ENCODE measurements around the gene SPINK4. TPM values are rescaled to one million over a fixed set of nuclear protein-coding genes. Genes with fewer than 3 reads are reported as not detected.

Gene SPINK4
- total RNA-seq, 1 experiment from 2014 or later, result not detected

DNA sequence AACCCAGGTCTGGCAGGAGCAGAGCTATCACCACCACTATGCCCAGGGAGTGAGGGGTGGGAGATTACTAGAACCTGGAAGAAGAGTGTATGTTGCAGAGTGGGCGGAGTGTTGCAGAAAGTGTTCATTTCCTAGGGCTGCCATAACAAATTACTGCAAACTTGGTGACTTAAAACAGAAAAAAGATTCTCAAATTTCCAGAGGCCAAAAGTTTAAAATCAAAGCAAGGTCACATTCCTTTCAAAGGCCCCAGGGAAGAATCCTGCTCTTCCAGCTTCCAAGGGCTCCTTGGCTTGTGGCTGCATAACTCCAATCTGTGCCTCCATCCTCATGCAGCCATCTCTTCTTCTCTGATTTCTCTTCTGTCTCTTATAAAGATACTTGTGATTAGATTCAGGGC is 30.6 kb upstream of the SPINK4 start:
- H3K9me3 ChIP-seq (ENCODE audit: low read length), result no peaks in the 10 kb centered on the region
- no peaks in the 10 kb centered on the region for H3K9me2 ChIP-seq (replicated peaks; ENCODE audit: insufficient read depth, low read length)
- H3K4me2 ChIP-seq (ENCODE audit: low read depth, low read length, poor library complexity, severe bottlenecking), result no peak overlapping the region
- H4K20me1 ChIP-seq (ENCODE audit: insufficient read depth, low read depth, low read length), result no peaks in the 10 kb centered on the region
- no peak overlapping the region for H3K27ac ChIP-seq (ENCODE audit: low read length)
- no peaks in the 10 kb centered on the region for H3K79me2 ChIP-seq (ENCODE audit: low read length)
- H3K9ac ChIP-seq (ENCODE audit: low read length), result no peak overlapping the region
- no peak for DNase-seq
- no peaks in the 10 kb centered on the region for H3K27me3 ChIP-seq (ENCODE audit: low read length)
- no peak overlapping the region for H2AFZ ChIP-seq (ENCODE audit: low read length)
- H3K4me3 ChIP-seq (ENCODE audit: low read length), result no peak overlapping the region
- H3K36me3 ChIP-seq (ENCODE audit: insufficient read depth, low read length), result no peaks in the 10 kb centered on the region
- no peaks in the 10 kb centered on the region for H3K4me1 ChIP-seq (ENCODE audit: low read length)

DNA sequence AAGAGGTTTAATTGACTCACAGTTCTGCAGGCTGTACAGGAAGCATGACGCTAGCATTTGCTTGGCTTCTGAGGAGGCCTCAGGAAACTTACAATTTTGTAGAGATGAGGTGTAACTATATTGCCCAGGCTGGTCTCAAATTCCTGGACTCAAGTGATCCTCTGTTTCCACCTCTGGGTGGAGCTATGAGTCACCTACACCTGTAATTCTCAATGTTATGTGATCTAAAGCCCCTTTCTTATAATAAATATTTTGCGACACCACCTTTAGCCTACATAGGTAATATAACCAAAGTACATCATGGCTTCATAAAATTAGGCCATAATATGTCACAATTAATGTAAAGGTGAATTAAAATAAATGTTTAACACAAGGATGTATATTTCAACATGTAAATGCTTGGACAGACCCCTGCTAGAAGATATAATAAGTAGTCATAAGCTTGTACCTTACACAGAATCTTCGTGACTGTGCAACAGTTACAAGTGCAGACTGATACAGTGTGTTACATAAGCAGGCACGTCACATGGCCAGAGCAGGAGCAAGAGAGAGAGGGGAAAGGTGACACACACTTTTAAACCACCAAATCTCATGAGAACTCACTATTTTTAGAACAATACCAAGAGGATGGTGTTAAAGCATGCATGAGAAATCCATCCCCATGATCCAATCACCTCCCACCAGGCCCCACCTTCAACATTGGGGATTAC is 29.8 kb upstream of the SPINK4 start:
- no peaks in the 10 kb centered on the region for H3K9me3 ChIP-seq (ENCODE audit: low read length)
- H3K27me3 ChIP-seq (ENCODE audit: low read length), result 0 out of 2 replicates have a peak, but pooled peaks cover 3% of the 10 kb centered on the region
- no peak for DNase-seq
- H3K27ac ChIP-seq (ENCODE audit: low read length), result no peak overlapping the region
- no peak overlapping the region for H3K4me3 ChIP-seq (ENCODE audit: low read length)
- H4K20me1 ChIP-seq (ENCODE audit: insufficient read depth, low read depth, low read length), result no peaks in the 10 kb centered on the region
- H3K4me2 ChIP-seq (ENCODE audit: low read depth, low read length, poor library complexity, severe bottlenecking), result no peak overlapping the region
- no peaks in the 10 kb centered on the region for H3K9me2 ChIP-seq (replicated peaks; ENCODE audit: insufficient read depth, low read length)
- no peak overlapping the region for H2AFZ ChIP-seq (ENCODE audit: low read length)
- H3K4me1 ChIP-seq (ENCODE audit: low read length), result no peaks in the 10 kb centered on the region
- no peak overlapping the region for H3K9ac ChIP-seq (ENCODE audit: low read length)
- no peaks in the 10 kb centered on the region for H3K36me3 ChIP-seq (ENCODE audit: insufficient read depth, low read length)
- no peaks in the 10 kb centered on the region for H3K79me2 ChIP-seq (ENCODE audit: low read length)

DNA sequence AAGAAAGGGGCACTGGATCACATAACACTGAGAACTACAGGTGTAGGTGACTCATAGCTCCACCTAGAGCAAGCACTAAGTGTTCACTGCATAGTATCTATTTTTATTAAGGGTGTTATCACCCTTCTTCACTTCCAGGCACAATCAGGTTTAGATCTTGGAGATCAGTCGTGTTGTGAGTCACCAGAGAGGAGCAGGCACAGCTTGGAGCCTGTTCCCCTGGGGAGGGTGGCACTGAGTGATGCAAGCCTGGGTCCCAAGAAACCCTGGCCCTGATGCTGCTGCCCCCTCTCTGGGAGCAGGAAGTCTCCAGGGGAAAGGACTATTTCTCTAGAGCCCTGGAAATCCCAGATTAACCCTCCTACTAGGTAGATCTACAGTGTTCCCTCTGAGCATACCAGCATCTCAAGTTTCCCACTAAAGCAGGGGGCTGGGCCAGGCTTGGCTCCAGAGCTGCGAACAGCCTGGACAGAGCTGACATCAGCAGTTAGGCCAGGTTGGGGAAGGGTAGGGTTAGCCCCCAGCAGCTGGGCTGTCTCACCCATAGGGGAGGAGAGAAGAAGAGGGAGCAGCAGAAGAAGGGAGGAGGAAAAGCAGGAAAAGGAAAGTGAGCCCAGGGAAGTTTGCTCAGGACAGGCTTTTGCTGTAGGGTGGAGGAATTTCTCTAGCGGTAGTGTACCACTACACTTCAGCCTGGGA is 28.1 kb upstream of the SPINK4 start:
- no peak overlapping the region for H3K27ac ChIP-seq (ENCODE audit: low read length)
- H3K36me3 ChIP-seq (ENCODE audit: insufficient read depth, low read length), result no peaks in the 10 kb centered on the region
- no peak for DNase-seq
- no peak overlapping the region for H3K4me3 ChIP-seq (ENCODE audit: low read length)
- no peak overlapping the region for H3K4me2 ChIP-seq (ENCODE audit: low read depth, low read length, poor library complexity, severe bottlenecking)
- no peaks in the 10 kb centered on the region for H3K79me2 ChIP-seq (ENCODE audit: low read length)
- no peaks in the 10 kb centered on the region for H3K9me3 ChIP-seq (ENCODE audit: low read length)
- no peaks in the 10 kb centered on the region for H3K4me1 ChIP-seq (ENCODE audit: low read length)
- no peaks in the 10 kb centered on the region for H4K20me1 ChIP-seq (ENCODE audit: insufficient read depth, low read depth, low read length)
- no peak overlapping the region for H3K9ac ChIP-seq (ENCODE audit: low read length)
- H3K9me2 ChIP-seq (replicated peaks; ENCODE audit: insufficient read depth, low read length), result no peaks in the 10 kb centered on the region
- 0 out of 2 replicates have a peak, but pooled peaks cover 3% of the 10 kb centered on the region for H3K27me3 ChIP-seq (ENCODE audit: low read length)
- H2AFZ ChIP-seq (ENCODE audit: low read length), result no peak overlapping the region

DNA sequence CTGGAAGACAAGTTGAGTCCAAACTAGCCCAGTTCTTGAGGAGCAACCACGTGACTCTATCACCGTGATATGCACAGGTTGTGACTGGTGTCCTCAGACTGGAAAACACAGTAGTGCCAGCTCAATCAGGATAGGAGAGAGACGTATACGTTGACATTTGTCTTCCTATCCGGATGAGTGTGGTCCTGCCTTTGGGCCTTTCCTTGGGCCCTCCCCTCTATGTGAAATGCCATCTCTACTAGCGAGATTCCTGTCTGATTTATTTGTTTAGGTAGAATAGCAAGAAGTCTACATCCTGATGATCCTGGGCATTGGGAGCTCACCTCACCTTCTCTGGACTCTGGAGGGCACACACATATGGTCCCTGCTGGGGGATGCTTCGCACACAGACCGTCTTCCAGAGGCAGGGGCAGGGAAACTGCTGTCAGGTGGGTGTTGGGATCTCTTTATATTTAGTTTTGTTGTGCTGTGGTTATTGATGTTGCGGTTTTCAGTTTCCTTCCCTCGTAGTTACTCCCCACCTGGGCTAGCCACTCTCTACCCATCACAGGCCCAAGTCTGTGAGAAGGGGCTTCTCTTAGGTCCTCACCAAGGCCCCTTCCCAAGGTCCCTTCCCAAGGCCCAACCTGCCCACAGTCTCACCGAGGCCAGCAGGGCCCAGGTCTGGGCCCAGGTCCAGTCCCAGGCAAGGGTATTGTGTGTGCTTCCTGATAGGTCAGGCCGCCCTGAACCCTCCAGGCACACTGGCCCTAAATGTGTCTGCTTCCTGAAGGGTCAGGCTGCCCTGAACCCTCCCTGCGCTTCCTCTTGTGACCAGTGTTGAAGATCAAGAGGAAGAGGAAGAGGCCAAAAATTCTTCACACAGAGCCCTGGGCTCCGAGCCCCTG is 19.0 kb upstream of the SPINK4 start:
- Histone ChIP-seq H3K4me2 (ENCODE audit: low read depth, low read length, poor library complexity, severe bottlenecking) (no peak overlapping the region), H3K4me3 (ENCODE audit: low read length) (no peak overlapping the region), H4K20me1 (ENCODE audit: insufficient read depth, low read depth, low read length) (no peaks in the 10 kb centered on the region), H3K79me2 (ENCODE audit: low read length) (no peaks in the 10 kb centered on the region), H3K4me1 (ENCODE audit: low read length) (no peaks in the 10 kb centered on the region), H3K36me3 (ENCODE audit: insufficient read depth, low read length) (no peaks in the 10 kb centered on the region), H3K27me3 (ENCODE audit: low read length) (no peaks in the 10 kb centered on the region), H3K9me2 (replicated peaks; ENCODE audit: insufficient read depth, low read length) (no peaks in the 10 kb centered on the region), H3K27ac (ENCODE audit: low read length) (no peak overlapping the region), H3K9me3 (ENCODE audit: low read length) (no peaks in the 10 kb centered on the region), H3K9ac (ENCODE audit: low read length) (no peak overlapping the region), H2AFZ (ENCODE audit: low read length) (no peak overlapping the region; the same call in 1 of the 2 replicates)
- DNase-seq, result no peak

DNA sequence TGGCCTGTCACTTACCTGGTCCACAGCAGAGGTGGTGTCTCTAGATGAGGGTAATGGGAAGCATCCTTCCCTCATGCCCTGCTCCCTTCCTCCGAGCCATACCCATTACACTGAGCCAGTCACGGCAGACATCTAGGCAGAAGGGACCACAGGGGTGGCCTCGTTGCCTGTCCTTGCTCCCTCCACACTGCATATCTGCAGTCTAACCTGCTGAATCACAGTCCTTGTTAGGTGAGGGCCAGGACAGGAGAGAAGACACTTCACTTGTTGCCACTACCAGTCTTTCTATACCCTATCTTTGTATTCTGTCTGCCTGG is 18.4 kb upstream of the SPINK4 start:
- no peaks in the 10 kb centered on the region for H3K9me3 ChIP-seq (ENCODE audit: low read length)
- no peak overlapping the region for H3K27ac ChIP-seq (ENCODE audit: low read length)
- H2AFZ ChIP-seq (ENCODE audit: low read length), result no peak overlapping the region; the same call in 1 of the 2 replicates
- H4K20me1 ChIP-seq (ENCODE audit: insufficient read depth, low read depth, low read length), result no peaks in the 10 kb centered on the region
- no peaks in the 10 kb centered on the region for H3K4me1 ChIP-seq (ENCODE audit: low read length)
- no peaks in the 10 kb centered on the region for H3K9me2 ChIP-seq (replicated peaks; ENCODE audit: insufficient read depth, low read length)
- no peak for DNase-seq
- H3K9ac ChIP-seq (ENCODE audit: low read length), result no peak overlapping the region
- no peaks in the 10 kb centered on the region for H3K79me2 ChIP-seq (ENCODE audit: low read length)
- H3K36me3 ChIP-seq (ENCODE audit: insufficient read depth, low read length), result no peaks in the 10 kb centered on the region
- H3K4me3 ChIP-seq (ENCODE audit: low read length), result no peak overlapping the region
- no peak overlapping the region for H3K4me2 ChIP-seq (ENCODE audit: low read depth, low read length, poor library complexity, severe bottlenecking)
- no peaks in the 10 kb centered on the region for H3K27me3 ChIP-seq (ENCODE audit: low read length)

DNA sequence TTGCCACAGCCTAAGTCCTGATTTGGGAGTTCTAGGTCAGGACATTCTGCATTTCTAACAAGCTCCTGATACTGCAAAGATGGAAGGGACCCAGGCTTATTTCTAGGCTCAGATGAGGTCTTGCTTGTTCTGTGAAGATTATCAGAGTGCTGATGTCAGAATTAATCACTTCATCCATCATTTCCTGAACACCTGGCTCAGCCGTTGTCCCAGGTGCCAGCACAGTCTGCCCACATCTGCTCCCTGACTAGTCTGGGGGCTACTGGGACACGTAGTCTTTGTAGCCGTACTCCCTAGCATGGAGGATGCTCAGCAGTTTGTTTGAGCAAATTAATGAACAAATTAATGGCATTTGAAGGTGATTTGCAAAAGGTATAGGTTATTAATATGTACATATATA is 17.9 kb upstream of the SPINK4 start:
- Histone ChIP-seq H3K9ac (ENCODE audit: low read length) (no peak overlapping the region), H3K4me2 (ENCODE audit: low read depth, low read length, poor library complexity, severe bottlenecking) (no peak overlapping the region), H3K27me3 (ENCODE audit: low read length) (no peaks in the 10 kb centered on the region), H3K36me3 (ENCODE audit: insufficient read depth, low read length) (no peaks in the 10 kb centered on the region), H3K79me2 (ENCODE audit: low read length) (no peaks in the 10 kb centered on the region), H2AFZ (ENCODE audit: low read length) (no peak overlapping the region), H4K20me1 (ENCODE audit: insufficient read depth, low read depth, low read length) (no peaks in the 10 kb centered on the region), H3K27ac (ENCODE audit: low read length) (no peak overlapping the region), H3K9me2 (replicated peaks; ENCODE audit: insufficient read depth, low read length) (no peaks in the 10 kb centered on the region), H3K4me1 (ENCODE audit: low read length) (no peaks in the 10 kb centered on the region; the same call in 1 of the 2 replicates), H3K9me3 (ENCODE audit: low read length) (no peaks in the 10 kb centered on the region), H3K4me3 (ENCODE audit: low read length) (no peak overlapping the region)
- no peak for DNase-seq

DNA sequence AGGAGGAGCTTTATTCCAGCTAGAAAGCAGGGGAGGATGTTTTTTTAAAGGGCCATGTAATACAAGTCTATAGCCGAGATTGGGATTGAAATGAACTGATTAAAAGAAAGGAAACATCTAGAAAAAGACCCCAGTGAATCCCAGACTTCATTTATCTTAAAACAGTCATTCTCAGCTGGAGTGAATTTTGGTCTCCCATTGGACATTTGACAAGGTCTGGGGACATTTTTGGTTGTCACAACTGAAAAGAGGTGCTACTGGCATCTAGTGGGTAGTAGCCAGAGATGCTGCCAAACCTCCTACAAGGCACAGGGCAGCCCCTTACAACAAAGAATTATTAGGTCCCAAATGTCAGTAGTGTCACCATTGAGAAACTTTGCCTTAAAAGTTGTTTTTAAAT is 16.3 kb upstream of the SPINK4 start:
- Histone ChIP-seq H3K9me3 (ENCODE audit: low read length) (no peaks in the 10 kb centered on the region), H3K27ac (ENCODE audit: low read length) (no peak overlapping the region), H3K27me3 (ENCODE audit: low read length) (no peaks in the 10 kb centered on the region), H3K4me1 (ENCODE audit: low read length) (no peaks in the 10 kb centered on the region; the same call in 1 of the 2 replicates), H3K4me2 (ENCODE audit: low read depth, low read length, poor library complexity, severe bottlenecking) (no peak overlapping the region), H4K20me1 (ENCODE audit: insufficient read depth, low read depth, low read length) (no peaks in the 10 kb centered on the region), H3K79me2 (ENCODE audit: low read length) (no peaks in the 10 kb centered on the region), H3K4me3 (ENCODE audit: low read length) (no peak overlapping the region), H3K9ac (ENCODE audit: low read length) (no peak overlapping the region), H2AFZ (ENCODE audit: low read length) (no peak overlapping the region), H3K36me3 (ENCODE audit: insufficient read depth, low read length) (no peaks in the 10 kb centered on the region), H3K9me2 (replicated peaks; ENCODE audit: insufficient read depth, low read length) (no peaks in the 10 kb centered on the region)
- no peak for DNase-seq
